Measurements from ENCODE around the gene CAPN15. TPM values are rescaled to one million over a fixed set of nuclear protein-coding genes. Genes with fewer than 3 reads are reported as not detected.
A peak's percentile ranks its signal among the peaks of the same experiment; 100 is the strongest.

The CAPN15 gene
- total and polyA plus RNA-seq, 11 donors, result 12.0 to 35.5 (median 20.3) TPM

- H3K36me3 ChIP-seq, result no peaks in the 10 kb centered on the region
- WGBS, 4 donors, result 91 to 93% (median 92%) methylated on average over 16 to 35 of the region's 35 CpGs
- no peak for DNase-seq
- H3K4me3 ChIP-seq, result peak overlapping the region in 10 of 12 donors; percentile 39 to 58 (median 45)
- intact Hi-C loops (cut with DNase I), result no loop called here
- peaks cover 0 to 46% (median 39%) of the 10 kb centered on the region in 12 donors for H3K4me1 ChIP-seq
- TF ChIP-seq POLR2A (IDR thresholded peaks at IDR 0.05) (no peak), CTCF (IDR thresholded peaks at IDR 0.05) (no peak)
- ATAC-seq, result no peak
- peak overlapping the region in 10 of 12 donors; percentile 5 to 75 (median 64) for H3K27ac ChIP-seq
- no peaks in the 10 kb centered on the region for H3K9me3 ChIP-seq
- peaks cover 0 to 19% (median 0%) of the 10 kb centered on the region in 9 donors for H3K27me3 ChIP-seq
Observed at GRCh38 chr16:567373-568256, 40.1 kb downstream of the CAPN15 start.

- 75 to 82% (median 79%) methylated on average over 7 to 11 of the region's 11 CpGs for WGBS, 4 donors
- TF ChIP-seq POLR2A (IDR thresholded peaks at IDR 0.05), result no peak
- TF ChIP-seq CTCF (IDR thresholded peaks at IDR 0.05), result no peak
- Histone ChIP-seq H3K4me1 (peaks cover 0 to 46% (median 39%) of the 10 kb centered on the region in 12 donors), H3K9me3 (no peaks in the 10 kb centered on the region), H3K36me3 (peaks cover 0 to under 1% (median 0%) of the 10 kb centered on the region in 9 donors), H3K27me3 (peaks cover 0 to 11% (median 0%) of the 10 kb centered on the region in 9 donors), H3K27ac (peak overlapping the region in 6 of 12 donors; percentile 74 to 90 (median 82)), H3K4me3 (peak overlapping the region in 10 of 12 donors; percentile 68 to 98 (median 84))
- intact Hi-C loops (cut with DNase I), result loop anchor here in 1 of 10 donors (1.0 kb wide), 1 partner anchor 41 kb away; the partner anchor contains the start of gene CAPN15
- ATAC-seq, result no peak
- DNase-seq, result no peak
Observed at GRCh38 chr16:568401-569258, 41.1 kb downstream of the CAPN15 start.

- intact Hi-C loops (cut with DNase I), result loop anchor here in 1 of 10 donors (1.0 kb wide), 1 partner anchor 42 kb away; the partner anchor contains the start of gene CAPN15
- peaks cover 0 to 10% (median 5%) of the 10 kb centered on the region in 9 donors for H3K36me3 ChIP-seq
- 1 to 5% (median 3%) methylated on average over 14 to 87 of the region's 87 CpGs for WGBS, 4 donors
- DNase-seq, result peak in 4 of 5 donors; percentile 74 to 78 (median 78)
- peak within 1 kb of the TSS; percentile 47 to 90 (median 80) for H3K27ac ChIP-seq
- TF ChIP-seq POLR2A (IDR thresholded peaks at IDR 0.05) (peak in 1 of 2 donors; percentile 27), CTCF (IDR thresholded peaks at IDR 0.05) (no peak)
- peak; percentile 28 to 77 (median 64) for ATAC-seq
- H3K9me3 ChIP-seq, result no peaks in the 10 kb centered on the region
- peaks cover 0 to 46% (median 39%) of the 10 kb centered on the region in 12 donors for H3K4me1 ChIP-seq
- peak within 1 kb of the TSS; percentile 68 to 98 (median 84) for H3K4me3 ChIP-seq
- H3K27me3 ChIP-seq, result peaks cover 0 to 1% (median 0%) of the 10 kb centered on the region in 9 donors
Observed at GRCh38 chr16:569445-570254, 42.1 kb downstream of the CAPN15 start, which contains the start of gene PIGQ. Gene PIGQ, plus strand, starts transcription at chr16:569968. Its CDS starts 4,107 bp downstream, at chr16:574075.

Measured in heart left ventricle (tissue), 16 donors.